HG02870 (cell line): ENCODE measurements around the gene ADGRE1.

Source experiments
- ATAC-seq: cut with Tn5 transposase; IDR thresholded peaks from one replicate; pipeline ENCODE4 v1.9.1; 2021; ENCODE audit warnings: mild to moderate bottlenecking, moderate library complexity; ENCODE audit not compliant: unreplicated experiment

ADGRE1 gene

DNA sequence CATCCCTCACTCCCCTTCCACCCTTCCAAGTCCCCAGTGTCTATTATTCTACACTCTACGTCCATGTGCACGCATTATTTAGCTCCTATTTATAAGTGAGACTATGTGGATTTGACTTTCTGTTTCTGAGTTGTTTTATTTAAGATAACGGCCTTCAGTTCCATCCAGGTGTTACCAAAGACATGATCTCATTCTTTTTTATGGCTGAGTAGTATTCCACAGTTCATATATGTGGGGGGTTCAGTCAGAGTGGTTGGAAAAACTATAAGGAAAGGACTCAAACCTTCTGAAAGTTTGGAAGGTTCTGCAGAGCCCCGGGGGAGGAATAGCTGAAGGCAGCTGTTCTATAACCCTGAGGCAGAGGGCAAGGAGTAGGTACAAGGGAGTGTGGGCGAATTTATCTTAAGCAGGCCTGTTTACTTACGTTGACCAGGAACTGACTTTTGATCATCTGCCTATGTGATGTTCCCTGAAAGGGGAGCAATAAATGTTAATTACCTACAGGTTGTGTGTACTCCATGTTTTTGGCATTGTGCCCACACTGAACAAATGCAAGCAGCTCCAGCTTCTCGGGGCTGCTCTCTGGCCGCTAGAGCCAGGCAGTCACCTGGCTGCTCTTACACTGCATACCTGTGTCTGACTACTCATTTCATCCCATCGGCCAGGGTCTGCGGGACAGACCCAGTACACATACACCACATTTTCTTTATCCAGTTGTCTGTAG lies 13.5 kb upstream of the ADGRE1 start:
- no peak for ATAC-seq

DNA sequence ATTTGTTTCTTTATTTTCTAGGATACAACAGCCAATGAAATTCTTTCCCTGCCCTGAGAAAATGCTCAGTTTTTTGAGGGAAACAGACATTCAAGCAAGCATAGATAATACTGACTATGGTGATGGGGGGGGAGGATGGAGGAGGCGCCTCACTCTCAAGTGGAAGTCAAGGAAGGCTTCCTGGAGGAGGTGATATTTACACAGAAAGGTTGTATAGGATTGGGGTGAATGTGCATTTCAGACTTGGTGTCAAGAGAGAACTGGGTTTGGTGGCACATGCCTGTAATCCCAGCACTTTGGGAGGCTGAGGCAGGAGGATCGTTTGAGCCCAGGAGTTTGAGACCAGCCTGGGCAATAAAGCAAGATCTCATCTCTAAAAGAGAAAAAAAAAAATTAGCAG lies 12.2 kb upstream of the ADGRE1 start:
- ATAC-seq: no peak

DNA sequence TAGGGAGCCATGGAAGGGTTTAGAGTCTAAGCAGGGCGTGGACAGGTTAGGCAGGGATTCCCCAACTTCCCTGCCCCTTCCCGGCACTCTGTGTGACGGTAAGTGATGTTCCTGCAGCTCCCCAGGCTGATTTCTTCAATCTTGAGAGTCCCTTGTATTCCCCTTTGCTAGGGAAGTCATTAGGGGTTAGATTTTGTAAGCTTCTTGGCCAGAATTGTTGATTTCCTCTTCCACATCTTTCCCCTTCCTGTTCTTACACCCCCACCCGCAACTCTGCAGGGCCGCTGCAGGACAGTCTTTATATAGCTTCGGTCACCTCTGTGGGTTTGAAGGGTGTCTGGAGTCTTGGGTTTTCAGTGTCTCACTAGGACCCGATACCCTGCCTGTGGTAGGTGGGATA lies 10.6 kb upstream of the ADGRE1 start:
- no peak for ATAC-seq

DNA sequence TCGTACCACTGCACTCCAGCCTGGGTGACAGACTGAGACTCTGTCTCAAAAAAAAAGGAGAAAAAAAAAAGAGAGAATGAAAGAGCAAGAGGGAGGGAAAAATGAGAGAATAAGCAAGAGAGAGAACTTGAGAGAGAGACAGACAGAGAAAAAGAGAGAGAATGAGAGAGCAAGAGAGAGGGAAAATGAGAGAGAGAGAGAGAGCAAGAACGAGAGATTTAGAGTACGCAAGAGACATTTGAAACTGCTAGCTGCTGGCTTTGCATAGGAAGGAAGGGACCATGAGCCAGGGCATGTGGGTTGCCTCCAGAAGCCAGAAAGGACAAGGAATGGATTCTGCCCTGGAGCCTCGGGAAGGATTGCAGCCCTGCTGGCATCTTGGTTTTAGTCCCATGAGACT lies 9.6 kb upstream of the ADGRE1 start:
- no peak for ATAC-seq

DNA sequence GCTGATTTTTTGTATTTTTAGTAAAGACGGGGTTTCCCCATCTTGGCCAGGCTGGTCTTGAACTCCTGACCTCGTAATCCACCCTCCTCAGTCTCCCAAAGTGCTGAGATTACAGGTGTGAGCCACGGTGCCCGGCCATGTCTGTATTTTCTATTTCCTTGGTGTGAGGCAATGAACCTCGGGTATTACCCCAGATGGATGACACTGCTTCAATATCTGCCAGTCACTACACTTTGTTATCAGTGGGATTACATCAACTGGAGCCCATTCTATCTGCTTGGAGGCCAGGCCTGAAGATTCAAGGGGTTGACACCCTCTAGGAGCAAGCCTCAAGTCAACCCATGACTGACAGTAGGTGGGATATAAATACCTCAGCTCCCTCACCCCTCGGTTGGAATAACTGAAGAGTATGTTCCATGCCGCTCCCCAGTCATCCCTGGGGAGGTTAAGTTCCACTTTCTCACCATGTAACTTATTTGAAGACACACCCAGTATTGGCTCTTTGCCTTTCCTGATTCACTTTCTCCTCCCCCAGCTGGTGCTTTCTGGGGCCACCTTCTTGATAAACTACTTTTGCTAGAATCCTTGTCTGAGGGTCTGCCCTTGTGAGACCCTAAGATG lies 992 bp upstream of the ADGRE1 start:
- ATAC-seq: no peak

DNA sequence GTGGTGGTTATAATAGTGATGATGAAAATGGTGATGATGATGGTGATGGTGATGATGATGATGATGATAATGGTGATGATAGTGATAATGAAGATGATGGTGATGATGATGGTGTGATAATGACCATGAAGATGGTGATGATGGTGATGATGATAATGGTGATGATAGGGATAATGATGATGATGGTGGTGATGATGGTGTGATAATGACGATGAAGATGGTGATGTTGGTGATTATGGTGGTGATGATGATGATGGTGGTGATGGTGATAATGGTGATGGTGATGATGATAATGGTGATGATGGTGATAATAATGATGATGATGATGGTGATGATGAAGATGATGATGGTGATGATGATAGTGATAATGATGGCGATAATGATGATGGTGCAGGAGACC lies 1.6 kb downstream of the ADGRE1 start:
- ATAC-seq: no peak

DNA sequence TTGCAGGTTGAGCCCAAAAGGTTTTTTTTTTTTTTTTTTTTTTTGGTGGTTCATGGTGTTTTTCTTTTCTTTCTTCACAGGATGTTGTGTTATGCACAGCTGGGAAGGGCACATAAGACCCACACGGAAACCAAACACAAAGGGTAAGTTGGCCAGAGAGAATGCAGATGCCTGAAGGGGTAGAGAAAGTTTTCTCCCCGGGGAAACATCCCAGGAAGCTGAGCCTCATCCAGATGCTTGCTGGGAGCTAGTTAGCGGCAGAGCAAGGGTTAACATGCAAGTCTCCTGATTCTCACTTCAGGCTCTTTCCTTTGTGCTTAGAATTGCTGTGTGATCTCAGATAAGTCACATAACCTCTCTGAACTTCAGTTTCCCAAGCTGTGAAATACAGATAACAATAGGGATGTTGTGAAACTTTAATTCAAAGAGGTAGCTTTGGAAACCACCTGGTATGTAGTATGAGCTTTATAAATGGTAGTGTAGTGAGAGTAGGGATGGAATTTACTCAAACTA lies 3.1 kb downstream of the ADGRE1 start:
- no peak for ATAC-seq

DNA sequence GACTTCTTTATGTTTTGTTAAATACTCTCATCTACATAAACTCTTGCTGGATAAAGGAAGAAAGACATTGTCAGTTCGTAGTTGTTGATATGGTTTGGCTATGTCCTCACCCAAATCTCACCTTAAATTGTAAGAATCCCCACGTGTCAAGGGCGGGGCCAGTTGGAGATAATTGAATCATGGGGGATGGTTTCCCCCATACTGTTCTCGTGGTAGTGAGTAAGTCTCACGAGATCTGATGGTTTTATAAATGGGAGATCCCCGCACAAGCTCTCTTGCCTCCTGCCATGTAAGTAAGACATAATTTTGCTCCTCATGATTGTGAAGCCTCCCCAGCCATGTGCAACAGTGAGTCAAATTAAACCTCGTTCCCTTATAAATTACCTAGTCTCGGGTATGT lies 3.6 kb downstream of the ADGRE1 start:
- ATAC-seq: no peak

DNA sequence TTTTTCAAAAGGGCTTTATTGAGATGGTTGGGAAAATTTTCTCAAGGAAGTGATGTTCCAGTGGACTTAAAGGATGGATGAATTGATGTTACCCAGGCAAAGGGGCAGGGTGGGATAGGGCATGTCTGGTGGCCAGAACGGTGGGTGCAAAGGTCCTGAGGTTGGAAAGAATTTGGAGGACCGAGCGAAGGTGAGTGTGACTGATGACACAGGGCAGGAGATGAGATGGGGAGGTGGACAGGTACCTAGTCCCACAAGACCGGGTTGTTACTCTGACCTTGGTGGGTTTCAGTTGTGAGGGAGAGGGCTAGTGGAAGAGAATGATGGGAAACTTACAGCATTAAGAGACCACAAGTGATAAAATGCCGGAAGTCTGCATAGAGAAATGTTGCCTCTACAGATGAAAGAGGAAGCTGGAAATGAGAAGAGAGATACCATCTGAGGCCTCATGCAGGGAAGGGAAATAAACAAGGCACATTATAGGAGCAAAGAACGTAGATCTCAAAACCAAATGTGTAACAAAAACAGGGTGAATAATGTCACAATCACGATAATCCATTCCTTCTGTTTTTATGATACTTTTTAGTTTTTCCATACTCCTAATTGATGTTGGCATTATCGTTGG lies 4.5 kb downstream of the ADGRE1 start:
- ATAC-seq: no peak

DNA sequence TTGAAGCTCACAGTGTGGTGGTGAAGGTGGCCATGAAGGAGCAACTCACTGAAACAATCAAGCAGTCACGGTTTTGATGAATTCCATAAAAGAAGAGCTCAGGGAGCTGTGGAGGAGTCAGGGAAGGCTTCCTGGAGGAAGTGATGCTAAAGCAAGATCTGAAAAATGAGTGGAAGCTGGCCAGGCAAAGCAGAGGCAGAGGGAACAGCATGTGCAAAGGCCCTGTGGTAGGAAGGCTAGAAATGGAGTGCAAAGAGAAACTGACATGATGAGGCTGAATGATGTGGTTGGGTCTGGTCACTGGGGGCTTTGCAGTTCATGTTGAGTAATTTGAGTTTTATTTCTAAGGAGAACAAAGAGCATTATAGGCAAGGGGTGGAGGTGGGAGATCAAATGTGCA lies 6.9 kb downstream of the ADGRE1 start:
- ATAC-seq: no peak

DNA sequence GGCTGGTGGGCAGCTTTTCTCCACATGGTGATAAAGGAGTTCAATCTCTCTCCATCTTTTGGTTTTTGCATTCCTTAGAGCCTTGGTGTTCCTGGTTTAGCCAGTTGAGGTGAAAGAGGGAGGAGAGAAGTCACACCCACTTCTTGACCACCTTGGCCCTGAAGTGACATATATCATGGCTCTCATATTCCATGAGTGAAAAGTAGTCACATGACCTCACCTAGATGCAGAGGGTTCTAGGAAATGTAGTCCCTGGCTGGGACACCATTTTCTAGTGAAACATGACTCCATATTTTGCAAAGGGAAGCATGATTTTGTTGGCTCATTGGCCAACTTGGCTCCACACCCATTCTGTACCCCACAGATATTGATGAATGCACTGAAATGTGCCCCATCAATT lies 16.1 kb downstream of the ADGRE1 start:
- ATAC-seq: no peak

DNA sequence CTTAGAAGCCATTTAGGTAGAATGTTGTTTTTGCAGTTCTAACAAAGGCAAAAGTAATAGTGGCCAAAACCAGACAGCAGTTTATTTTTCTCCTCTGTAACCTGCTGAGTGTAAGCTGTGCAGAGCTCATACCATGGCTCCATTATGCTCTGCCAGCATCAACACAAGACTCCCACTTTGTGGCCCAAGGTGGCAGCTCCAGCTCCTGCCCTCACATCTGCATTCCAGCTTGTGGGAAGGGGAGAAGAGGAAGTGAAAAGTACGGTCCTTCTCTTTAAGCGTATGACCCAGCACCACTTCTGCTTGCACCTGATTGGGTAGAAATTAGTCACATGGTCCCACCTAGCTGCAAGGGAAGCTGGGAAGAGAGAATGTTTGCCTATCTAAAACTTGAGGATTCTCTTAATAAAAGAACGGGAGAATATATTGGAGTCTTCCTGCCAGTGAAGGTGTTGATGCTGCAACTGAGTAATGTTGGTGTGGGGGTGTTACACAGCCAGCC lies 19.2 kb downstream of the ADGRE1 start:
- no peak for ATAC-seq

DNA sequence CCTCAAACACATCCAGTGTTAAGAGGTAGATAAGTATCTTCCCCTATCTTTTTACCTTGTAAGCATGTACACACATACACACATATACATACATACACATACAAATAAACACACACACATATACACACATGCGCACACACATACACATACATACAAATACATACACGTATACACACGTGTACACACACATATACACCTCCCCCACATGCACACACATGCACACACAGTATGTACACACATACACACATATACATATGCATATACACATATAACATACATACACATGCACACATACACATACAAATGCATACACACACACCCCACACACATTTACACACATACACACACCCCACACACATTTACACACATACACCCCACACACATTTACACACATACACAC lies 24.1 kb downstream of the ADGRE1 start:
- ATAC-seq: no peak

DNA sequence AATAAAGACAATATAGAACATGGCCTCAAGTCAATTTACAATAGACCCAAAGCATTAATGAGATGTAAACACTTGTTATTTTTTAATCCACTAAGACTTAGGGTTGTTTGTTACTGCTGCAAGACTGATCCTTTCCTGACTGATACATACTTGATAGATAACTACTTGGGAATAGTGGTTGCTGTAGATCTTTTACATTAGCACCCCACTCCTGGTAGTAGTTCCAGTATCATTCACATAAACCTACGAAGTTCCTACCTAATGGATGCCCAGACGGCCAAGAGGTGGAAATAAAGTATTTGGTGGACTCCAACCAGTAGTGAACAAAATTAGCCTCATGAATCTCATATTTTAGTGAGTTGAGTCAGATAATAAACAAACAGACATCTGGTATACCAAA lies 26.9 kb downstream of the ADGRE1 start:
- no peak for ATAC-seq

DNA sequence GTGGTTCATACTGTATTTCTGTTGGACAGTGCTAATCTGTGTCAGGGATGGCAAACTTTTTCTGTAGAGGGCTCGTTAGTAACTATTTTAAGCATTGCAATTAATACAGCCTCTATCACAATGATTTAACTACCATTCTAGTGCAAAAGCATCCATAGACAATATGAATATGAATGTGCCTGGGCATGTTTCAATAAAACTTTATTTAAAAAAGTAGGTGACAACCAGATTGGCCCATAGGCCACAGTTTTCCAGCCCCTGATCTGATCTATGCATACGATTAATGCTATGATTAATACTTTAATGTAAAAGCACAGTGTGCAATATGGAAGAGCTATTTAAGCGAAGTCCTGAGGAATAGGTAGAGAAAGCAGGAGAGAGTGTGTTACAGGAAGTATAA lies 29.6 kb downstream of the ADGRE1 start:
- ATAC-seq: no peak

DNA sequence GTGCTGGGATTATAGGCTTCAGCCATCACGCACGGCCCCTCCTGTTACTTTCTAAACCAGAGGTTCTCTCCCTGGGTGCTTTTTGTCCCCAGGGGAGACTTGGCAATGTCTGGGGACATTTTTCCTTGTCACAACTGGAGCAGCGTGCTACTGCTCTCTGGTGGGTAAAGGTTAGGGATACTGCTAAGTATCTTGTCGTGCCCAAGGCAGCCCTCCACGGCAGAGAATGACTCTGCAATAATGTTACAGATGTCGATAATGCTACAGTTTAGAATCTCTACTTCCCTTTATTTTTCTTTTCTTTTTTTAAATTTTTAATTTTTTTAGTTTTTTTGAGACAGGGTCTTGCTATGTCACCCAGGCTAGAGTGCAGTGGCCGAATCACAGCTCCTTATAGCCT lies 38.0 kb downstream of the ADGRE1 start:
- no peak for ATAC-seq

DNA sequence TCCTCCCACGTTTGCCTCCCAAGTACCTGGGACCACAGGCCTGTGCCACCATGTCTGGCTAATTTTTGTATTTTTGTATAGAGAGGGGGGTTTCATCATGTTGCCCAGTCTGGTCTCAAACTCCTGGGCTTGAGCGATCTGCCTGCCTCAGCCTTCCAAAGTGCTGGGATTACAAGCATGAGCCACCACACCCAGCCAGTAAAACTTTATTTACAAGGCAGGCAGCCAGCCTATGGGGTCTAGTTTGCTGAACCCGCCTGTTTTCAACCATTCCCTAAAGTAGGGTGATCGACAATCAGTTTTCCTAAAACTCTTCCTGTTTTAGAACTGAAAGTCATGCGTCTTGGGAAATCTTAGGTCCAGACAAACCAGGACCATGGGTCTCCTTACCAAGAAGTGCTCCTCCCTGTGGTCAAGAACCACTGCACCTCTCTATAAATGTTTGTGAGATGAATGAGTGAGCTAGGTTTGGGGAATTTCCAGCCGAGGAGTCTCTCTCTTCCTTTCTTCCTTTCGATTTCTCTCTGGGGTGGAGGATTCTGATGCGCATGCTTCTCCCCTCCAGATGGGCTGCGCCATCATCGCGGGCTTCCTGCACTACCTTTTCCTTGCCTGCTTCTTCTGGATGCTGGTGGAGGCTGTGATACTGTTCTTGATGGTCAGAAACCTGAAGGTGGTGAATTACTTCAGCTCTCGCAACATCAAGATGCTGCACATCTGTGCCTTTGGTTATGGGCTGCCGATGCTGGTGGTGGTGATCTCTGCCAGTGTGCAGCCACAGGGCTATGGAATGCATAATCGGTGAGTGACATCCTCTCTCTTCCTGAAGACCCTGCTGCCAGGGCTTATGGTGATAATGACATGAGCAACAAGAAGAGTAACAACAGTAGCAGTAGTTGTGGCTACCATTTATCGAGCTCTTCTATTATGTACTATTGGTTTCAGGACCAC lies 38.7 kb downstream of the ADGRE1 start:
- no peak for ATAC-seq

DNA sequence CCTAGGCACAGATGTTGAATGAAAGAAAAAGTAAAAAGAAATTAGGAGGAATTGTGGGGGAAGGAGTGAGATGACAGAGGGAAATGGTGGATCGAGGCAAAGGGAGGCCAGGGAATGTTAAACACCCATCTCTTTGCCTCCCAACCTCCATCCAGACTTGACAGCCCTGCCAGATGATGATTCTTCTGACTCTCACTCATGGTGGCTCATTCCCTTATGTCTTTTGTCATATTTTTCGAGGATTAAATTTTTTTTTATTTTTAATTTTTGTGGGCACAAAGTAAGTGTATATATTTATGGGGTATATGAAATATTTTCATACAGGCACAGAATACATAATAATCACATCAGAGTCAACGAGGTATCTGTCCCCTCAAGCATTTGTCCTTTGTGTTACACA lies 42.8 kb downstream of the ADGRE1 start:
- ATAC-seq: no peak

DNA sequence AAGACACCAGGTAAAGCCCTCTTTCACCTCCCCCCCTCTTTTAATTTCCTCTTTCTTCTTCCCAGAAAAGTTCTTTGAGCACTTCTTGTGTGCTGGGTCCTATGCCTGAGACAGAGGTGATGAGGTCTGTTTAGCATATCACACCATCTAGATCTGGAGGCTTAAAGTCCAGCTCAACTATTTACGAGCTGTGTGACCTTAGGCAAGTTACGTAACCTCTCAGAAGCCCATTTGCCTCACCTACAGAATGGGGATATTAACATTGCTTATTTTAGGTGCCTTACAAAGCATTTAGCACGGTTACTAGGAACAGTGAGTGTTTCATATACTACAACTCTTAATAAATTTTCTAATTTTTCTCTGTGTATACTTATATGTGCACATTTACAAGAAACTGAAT lies 47.7 kb downstream of the ADGRE1 start:
- no peak for ATAC-seq

DNA sequence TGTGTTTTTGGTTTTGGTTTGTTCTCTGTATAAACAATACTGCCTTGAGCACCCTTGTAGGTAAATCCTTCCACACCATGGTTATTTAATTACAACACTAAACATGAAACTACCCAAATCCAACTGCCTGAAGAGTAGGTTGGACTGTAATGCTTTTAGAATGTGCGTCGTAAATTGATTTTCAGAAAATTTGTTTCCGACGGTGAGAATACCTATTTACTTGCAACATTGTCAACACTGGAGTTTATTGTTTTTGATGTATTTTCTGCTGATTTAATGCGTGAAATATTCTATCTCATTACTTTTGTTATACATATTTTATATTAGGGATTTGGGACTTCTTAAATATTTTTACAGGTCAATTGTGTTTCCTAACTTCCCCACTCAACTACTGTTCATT lies 48.2 kb downstream of the ADGRE1 start:
- ATAC-seq: no peak

DNA sequence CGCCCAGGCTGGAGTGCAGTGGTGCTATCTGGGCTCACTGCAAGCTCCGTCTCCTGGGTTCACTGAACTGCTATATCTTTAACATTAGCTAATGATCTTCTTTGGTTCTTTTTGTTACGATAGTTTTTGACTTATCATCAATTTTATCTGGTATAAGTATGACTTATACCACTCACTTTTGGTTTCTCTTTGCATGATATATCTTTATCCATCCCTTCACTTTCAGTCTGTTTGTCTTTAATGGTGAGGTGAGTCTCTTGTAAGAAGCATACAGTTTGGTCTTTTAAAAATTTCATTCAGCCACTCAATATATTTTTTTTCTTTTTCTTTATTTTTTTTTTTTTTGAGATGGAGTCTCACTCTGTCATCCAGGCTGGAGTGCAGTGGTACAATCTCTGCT lies 58.4 kb downstream of the ADGRE1 start:
- ATAC-seq: no peak
